GM12875 (cell line): ENCODE results near the gene SMIM17.

ENCODE experiments used
- H3K4me3 ChIP-seq: one replicate; pipeline ENCODE4 v1.5.1; 2011; ENCODE audit warnings: low read depth, low read length, control low read depth
- CTCF ChIP-seq: IDR thresholded peaks from 2 replicates; pipeline ENCODE4 v1.5.1; 2011; ENCODE audit warnings: low read depth, mild to moderate bottlenecking, control low read depth, inconsistent platforms, low read length, moderate library complexity, borderline replicate concordance; ENCODE audit not compliant: insufficient read depth

SMIM17 gene

GRCh38 chr19:56687031-56687430 is 44.1 kb downstream of the SMIM17 start:
- no peak for TF ChIP-seq CTCF
- H3K4me3 ChIP-seq = no peak overlapping the region

GRCh38 chr19:56689198-56689597 is 46.2 kb downstream of the SMIM17 start:
- no peak for TF ChIP-seq CTCF
- no peak overlapping the region for H3K4me3 ChIP-seq

- no peak overlapping the region for H3K4me3 ChIP-seq
- TF ChIP-seq CTCF = no peak
Measured at GRCh38 chr19:56690670-56691069, 47.7 kb downstream of the SMIM17 start.

GRCh38 chr19:56692206-56692895 is 49.4 kb downstream of the SMIM17 start:
- no peak for TF ChIP-seq CTCF

GRCh38 chr19:56699552-56699951 is 56.6 kb downstream of the SMIM17 start:
- no peak for TF ChIP-seq CTCF
- H3K4me3 ChIP-seq = no peak overlapping the region

More at GRCh38 chr19:56692206-56692895, 49.4 kb downstream of the SMIM17 start:
- H3K4me3 ChIP-seq = no peak overlapping the region

GRCh38 chr19:56701895-56702294 is 58.9 kb downstream of the SMIM17 start:
- TF ChIP-seq CTCF = no peak
- H3K4me3 ChIP-seq = no peak overlapping the region

GRCh38 chr19:56705939-56706338 is 63.0 kb downstream of the SMIM17 start:
- H3K4me3 ChIP-seq = no peak overlapping the region
- no peak for TF ChIP-seq CTCF
